Right lobe of liver (tissue), 4 donors: Measurements from ENCODE around the gene LYZ.

Experiments used
- POLR2A ChIP-seq: fragments of 450-650 bp; IDR thresholded peaks from one replicate; pipeline ENCODE4 v1.6.1; 2017; ENCODE audit warnings: antibody characterized with exemption, mild to moderate bottlenecking
- TF ChIP-seq, protein P1 (sequence below), 4 donors: fragments of 200-600 bp in 3 of 4; fragments of 450-650 bp in 1 of 4; IDR thresholded peaks; one replicate each; pipeline versions ENCODE4 v1.5.1 to v1.8.0; 2016 to 2022; ENCODE audit warnings: antibody characterized with exemption in 4 of 4, mild to moderate bottlenecking in 2 of 4
- donor health status: DM: no; HTN: no; CAD: no.
- donor health status: DM: no; HTN: no; CAD: no.
- donor health status: DM: no; HTN: yes; CAD: no.

- TF ChIP-seq, protein P1, sequence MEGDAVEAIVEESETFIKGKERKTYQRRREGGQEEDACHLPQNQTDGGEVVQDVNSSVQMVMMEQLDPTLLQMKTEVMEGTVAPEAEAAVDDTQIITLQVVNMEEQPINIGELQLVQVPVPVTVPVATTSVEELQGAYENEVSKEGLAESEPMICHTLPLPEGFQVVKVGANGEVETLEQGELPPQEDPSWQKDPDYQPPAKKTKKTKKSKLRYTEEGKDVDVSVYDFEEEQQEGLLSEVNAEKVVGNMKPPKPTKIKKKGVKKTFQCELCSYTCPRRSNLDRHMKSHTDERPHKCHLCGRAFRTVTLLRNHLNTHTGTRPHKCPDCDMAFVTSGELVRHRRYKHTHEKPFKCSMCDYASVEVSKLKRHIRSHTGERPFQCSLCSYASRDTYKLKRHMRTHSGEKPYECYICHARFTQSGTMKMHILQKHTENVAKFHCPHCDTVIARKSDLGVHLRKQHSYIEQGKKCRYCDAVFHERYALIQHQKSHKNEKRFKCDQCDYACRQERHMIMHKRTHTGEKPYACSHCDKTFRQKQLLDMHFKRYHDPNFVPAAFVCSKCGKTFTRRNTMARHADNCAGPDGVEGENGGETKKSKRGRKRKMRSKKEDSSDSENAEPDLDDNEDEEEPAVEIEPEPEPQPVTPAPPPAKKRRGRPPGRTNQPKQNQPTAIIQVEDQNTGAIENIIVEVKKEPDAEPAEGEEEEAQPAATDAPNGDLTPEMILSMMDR (IDR thresholded peaks at IDR 0.05) = no peak
- no peak for TF ChIP-seq POLR2A
These were observed 6.5 kb downstream of the LYZ start for GRCh38 chr12:69354556-69355187.
